Vagina (tissue), 2 donors: Measurements from ENCODE around the gene YBX2. TPM values are rescaled to one million over a fixed set of nuclear protein-coding genes. Genes with fewer than 3 reads are reported as not detected.
A peak's percentile ranks its signal among the peaks of the same experiment; 100 is the strongest.

Source experiments
- DNase-seq, 2 donors: peaks; one replicate each; pipeline ENCODE4 v3.0.0-alpha.2; 2017; ENCODE audit errors: extremely low spot score in 2 of 2
- H3K27ac ChIP-seq: fragments of 200-600 bp; sonication (generic); one replicate; pipeline ENCODE4 v1.5.1; 2019
- H3K27me3 ChIP-seq: fragments of 200-600 bp; sonication (generic); one replicate; pipeline ENCODE4 v1.5.1; 2019
- H3K36me3 ChIP-seq, 2 donors: fragments of 200-600 bp; sonication (generic); one replicate each; pipeline ENCODE4 v1.5.1; 2017 to 2019
- H3K4me1 ChIP-seq: fragments of 200-600 bp; sonication (generic); one replicate; pipeline ENCODE4 v1.5.1; 2019
- H3K4me3 ChIP-seq, 2 donors: fragments of 200-600 bp; sonication (generic); 1 replicate in 1 of 2; 2 replicates in 1 of 2; pipeline ENCODE4 v1.5.1; 2016 to 2019
- H3K9me3 ChIP-seq: fragments of 200-600 bp; sonication (generic); one replicate; pipeline ENCODE4 v1.5.1; 2019
- POLR2A ChIP-seq, 2 donors: fragments of 450-650 bp; IDR thresholded peaks; one replicate each; pipeline ENCODE4 v1.6.1; 2017; ENCODE audit warnings: antibody characterized with exemption in 2 of 2, mild to moderate bottlenecking in 2 of 2, moderate library complexity in 2 of 2
- POLR2AphosphoS5 ChIP-seq, 2 donors: sonication (generic); formaldehyde crosslinking; IDR thresholded peaks; one replicate each; pipeline ENCODE4 v1.9.0; 2017; ENCODE audit warnings: antibody characterized with exemption in 2 of 2, mild to moderate bottlenecking in 2 of 2, low read depth in 1 of 2; ENCODE audit not compliant: insufficient read depth in 1 of 2
- intact Hi-C: fragments of 100-400 bp; cut with DNase I; formaldehyde crosslinking; loops from one replicate; pipeline ENCODE4 v1.15.1; 2023
- total RNA-seq: library from RNA; depleted of rRNA; stranded (reverse); fragments of >200 nt; gene quantifications from one replicate; pipeline ENCODE4 v1.2.3, GENCODE V29; 2016
- TF ChIP-seq, protein P1 (sequence below), 3 experiments: fragments of 450-650 bp in 2 of 3; fragments of 200-600 bp in 1 of 3; sonication (generic) in 1 of 3; IDR thresholded peaks; one replicate each; pipeline ENCODE4 v1.5.1; 2017 to 2019; ENCODE audit warnings: antibody characterized with exemption in 3 of 3, mild to moderate bottlenecking in 2 of 3, moderate library complexity in 2 of 3

The YBX2 gene
- total RNA-seq, 1 donor from 2014 or later, result 0.25 TPM

DNA sequence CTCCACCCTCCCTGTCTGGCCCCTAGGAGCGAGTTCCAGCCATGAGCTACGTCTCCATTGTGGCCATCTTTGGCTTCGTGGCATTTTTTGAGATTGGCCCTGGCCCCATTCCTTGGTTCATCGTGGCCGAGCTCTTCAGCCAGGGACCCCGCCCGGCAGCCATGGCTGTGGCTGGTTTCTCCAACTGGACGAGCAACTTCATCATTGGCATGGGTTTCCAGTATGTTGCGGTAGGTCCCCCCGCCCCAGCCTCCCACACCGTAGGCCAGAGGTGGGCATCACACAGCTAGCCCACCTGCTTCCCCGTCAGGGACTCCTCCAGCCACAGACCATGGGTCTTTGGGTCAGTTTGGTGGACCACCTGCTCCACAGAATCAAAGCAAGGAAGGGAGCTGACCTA, 8.8 kb downstream of the YBX2 start:
- Histone ChIP-seq H3K4me3 (no peak overlapping the region), H3K27me3 (no peaks in the 10 kb centered on the region), H3K9me3 (no peaks in the 10 kb centered on the region), H3K4me1 (peaks cover 23% of the 10 kb centered on the region), H3K27ac (no peak overlapping the region), H3K36me3 (no peaks in the 10 kb centered on the region)
- TF ChIP-seq, protein P1, sequence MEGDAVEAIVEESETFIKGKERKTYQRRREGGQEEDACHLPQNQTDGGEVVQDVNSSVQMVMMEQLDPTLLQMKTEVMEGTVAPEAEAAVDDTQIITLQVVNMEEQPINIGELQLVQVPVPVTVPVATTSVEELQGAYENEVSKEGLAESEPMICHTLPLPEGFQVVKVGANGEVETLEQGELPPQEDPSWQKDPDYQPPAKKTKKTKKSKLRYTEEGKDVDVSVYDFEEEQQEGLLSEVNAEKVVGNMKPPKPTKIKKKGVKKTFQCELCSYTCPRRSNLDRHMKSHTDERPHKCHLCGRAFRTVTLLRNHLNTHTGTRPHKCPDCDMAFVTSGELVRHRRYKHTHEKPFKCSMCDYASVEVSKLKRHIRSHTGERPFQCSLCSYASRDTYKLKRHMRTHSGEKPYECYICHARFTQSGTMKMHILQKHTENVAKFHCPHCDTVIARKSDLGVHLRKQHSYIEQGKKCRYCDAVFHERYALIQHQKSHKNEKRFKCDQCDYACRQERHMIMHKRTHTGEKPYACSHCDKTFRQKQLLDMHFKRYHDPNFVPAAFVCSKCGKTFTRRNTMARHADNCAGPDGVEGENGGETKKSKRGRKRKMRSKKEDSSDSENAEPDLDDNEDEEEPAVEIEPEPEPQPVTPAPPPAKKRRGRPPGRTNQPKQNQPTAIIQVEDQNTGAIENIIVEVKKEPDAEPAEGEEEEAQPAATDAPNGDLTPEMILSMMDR (IDR thresholded peaks at IDR 0.05), result no peak
- no peak for TF ChIP-seq POLR2AphosphoS5 (IDR thresholded peaks at IDR 0.05; ENCODE audit: insufficient read depth in 1 of 2, low read depth in 1 of 2)
- no peak for TF ChIP-seq POLR2A (IDR thresholded peaks at IDR 0.05)
- intact Hi-C loops, result no loop called here
- no peak for DNase-seq

DNA sequence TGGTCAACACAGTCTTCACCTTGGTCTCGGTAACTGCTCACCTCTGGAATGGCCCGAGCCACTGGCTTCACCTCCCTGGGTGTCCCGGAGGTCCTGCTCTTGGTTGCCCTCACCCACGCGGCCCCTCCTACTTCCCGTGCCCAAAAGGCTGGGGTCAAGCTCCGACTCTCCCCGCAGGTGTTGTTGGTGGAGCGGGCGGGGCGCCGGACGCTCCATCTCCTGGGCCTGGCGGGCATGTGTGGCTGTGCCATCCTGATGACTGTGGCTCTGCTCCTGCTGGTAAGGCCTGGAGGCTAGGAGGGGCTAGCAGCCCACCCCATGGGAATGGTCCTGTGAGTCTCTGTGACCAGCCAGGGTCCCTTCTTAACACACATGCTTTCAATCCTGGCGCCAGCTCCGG, 9.5 kb downstream of the YBX2 start:
- intact Hi-C loops, result no loop called here
- H3K27ac ChIP-seq, result no peak overlapping the region
- H3K4me3 ChIP-seq, result no peak overlapping the region
- H3K36me3 ChIP-seq, result no peaks in the 10 kb centered on the region
- no peak for DNase-seq
- TF ChIP-seq POLR2AphosphoS5 (IDR thresholded peaks at IDR 0.05; ENCODE audit: insufficient read depth in 1 of 2, low read depth in 1 of 2) (no peak), POLR2A (IDR thresholded peaks at IDR 0.05) (no peak)
- TF ChIP-seq, protein P1 (IDR thresholded peaks at IDR 0.05), result no peak
- H3K27me3 ChIP-seq, result no peaks in the 10 kb centered on the region
- peaks cover 24% of the 10 kb centered on the region for H3K4me1 ChIP-seq
- H3K9me3 ChIP-seq, result no peaks in the 10 kb centered on the region

DNA sequence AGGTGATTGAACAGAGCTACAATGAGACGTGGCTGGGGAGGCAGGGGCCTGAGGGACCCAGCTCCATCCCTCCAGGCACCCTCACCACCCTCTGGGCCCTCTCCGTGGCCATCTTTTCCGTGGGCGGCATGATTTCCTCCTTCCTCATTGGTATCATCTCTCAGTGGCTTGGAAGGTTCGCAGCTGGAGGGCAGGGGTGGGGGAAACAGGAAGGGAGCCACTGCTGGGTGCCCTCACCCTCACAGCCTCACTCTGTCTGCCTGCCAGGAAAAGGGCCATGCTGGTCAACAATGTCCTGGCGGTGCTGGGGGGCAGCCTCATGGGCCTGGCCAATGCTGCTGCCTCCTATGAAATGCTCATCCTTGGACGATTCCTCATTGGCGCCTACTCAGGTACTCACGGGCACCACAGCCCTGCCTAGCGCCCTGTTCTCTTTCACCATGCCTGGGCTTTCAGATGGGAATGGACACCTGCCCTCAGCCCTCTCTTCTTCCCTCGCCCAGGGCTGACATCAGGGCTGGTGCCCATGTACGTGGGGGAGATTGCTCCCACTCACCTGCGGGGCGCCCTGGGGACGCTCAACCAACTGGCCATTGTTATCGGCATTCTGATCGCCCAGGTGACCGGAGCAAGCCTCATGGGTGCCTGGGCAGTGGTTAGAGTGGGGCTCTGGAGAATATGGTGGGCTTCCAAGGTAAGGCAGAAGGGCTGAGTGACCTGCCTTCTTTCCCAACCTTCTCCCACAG, 10.8 kb downstream of the YBX2 start:
- no peak overlapping the region for H3K27ac ChIP-seq
- TF ChIP-seq POLR2AphosphoS5 (IDR thresholded peaks at IDR 0.05; ENCODE audit: insufficient read depth in 1 of 2, low read depth in 1 of 2) (no peak), POLR2A (IDR thresholded peaks at IDR 0.05) (no peak)
- TF ChIP-seq, protein P1 (IDR thresholded peaks at IDR 0.05), result no peak
- H3K27me3 ChIP-seq, result no peaks in the 10 kb centered on the region
- DNase-seq, result no peak
- no peaks in the 10 kb centered on the region for H3K9me3 ChIP-seq
- intact Hi-C loops, result no loop called here
- H3K36me3 ChIP-seq, result no peaks in the 10 kb centered on the region
- H3K4me1 ChIP-seq, result peaks cover 24% of the 10 kb centered on the region
- H3K4me3 ChIP-seq, result no peak overlapping the region

DNA sequence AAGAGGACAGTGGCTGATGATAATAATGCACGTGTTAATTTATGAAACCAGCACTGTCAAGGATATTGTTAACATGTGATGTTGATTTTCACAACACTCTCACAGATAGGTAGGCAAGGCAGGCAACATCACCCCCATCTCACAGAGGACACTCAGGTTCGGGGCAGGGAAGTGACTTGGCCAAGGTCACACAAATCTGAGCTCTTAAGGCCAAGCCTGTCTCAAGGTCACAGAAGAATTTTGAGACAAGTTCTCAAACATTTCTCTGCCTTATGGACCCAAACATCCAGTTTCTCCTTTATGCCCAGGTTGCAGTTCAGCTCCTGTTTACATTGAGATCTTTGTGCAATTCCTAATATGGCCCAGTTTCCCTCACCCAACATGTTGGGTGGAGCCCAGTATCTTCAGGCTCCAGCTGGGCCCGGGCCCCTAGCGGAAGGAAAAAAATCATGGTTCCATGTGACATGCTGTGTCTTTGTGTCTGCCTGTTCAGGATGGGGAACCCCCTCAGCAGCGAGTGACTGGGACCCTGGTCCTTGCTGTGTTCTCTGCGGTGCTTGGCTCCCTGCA, 11.6 kb downstream of the YBX2 start:
- Histone ChIP-seq H3K4me1 (peaks cover 24% of the 10 kb centered on the region), H3K27ac (peak overlapping the region; percentile 52), H3K9me3 (no peaks in the 10 kb centered on the region), H3K36me3 (no peaks in the 10 kb centered on the region), H3K4me3 (peak overlapping the region; percentile 43), H3K27me3 (no peaks in the 10 kb centered on the region)
- TF ChIP-seq, protein P1 (IDR thresholded peaks at IDR 0.05), result no peak
- TF ChIP-seq POLR2A (IDR thresholded peaks at IDR 0.05) (no peak), POLR2AphosphoS5 (IDR thresholded peaks at IDR 0.05; ENCODE audit: insufficient read depth in 1 of 2, low read depth in 1 of 2) (no peak)
- intact Hi-C loops, result no loop called here
- DNase-seq, result no peak
